ENCODE data around the gene EPHA5.

The EPHA5 gene

GRCh38 chr4:65653740-65654361, 16.4 kb downstream of the EPHA5 start:
- Mint-ChIP-seq H3K4me1 (no peaks in the 10 kb centered on the region), H3K4me3 (no peak overlapping the region), H3K27me3 (no peaks in the 10 kb centered on the region), H3K9me3 (peaks cover 14% of the 10 kb centered on the region), H3K36me3 (ENCODE audit: low read depth) (no peaks in the 10 kb centered on the region), H3K27ac (no peak overlapping the region)
- ATAC-seq = no peak
- no peak for DNase-seq

GRCh38 chr4:65651751-65652150, 18.5 kb downstream of the EPHA5 start:
- no peaks in the 10 kb centered on the region for H3K36me3 Mint-ChIP-seq (ENCODE audit: low read depth)
- no peaks in the 10 kb centered on the region for H3K27me3 Mint-ChIP-seq
- no peaks in the 10 kb centered on the region for H3K4me1 Mint-ChIP-seq
- DNase-seq (no peak), ATAC-seq (no peak)
- no peak overlapping the region for H3K27ac Mint-ChIP-seq
- no peak overlapping the region for H3K4me3 Mint-ChIP-seq
- H3K9me3 Mint-ChIP-seq = peaks cover 14% of the 10 kb centered on the region

GRCh38 chr4:65651031-65651430, 19.3 kb downstream of the EPHA5 start:
- Mint-ChIP-seq H3K4me3 (no peak overlapping the region), H3K27me3 (no peaks in the 10 kb centered on the region), H3K4me1 (no peaks in the 10 kb centered on the region), H3K9me3 (peaks cover 14% of the 10 kb centered on the region), H3K27ac (no peak overlapping the region), H3K36me3 (ENCODE audit: low read depth) (no peaks in the 10 kb centered on the region)
- DNase-seq = no peak
- ATAC-seq = no peak

- no peaks in the 10 kb centered on the region for H3K27me3 Mint-ChIP-seq
- H3K36me3 Mint-ChIP-seq (ENCODE audit: low read depth) = no peaks in the 10 kb centered on the region
- peaks cover 13% of the 10 kb centered on the region for H3K9me3 Mint-ChIP-seq
- ATAC-seq (no peak), DNase-seq (no peak)
- no peak overlapping the region for H3K4me3 Mint-ChIP-seq
- H3K27ac Mint-ChIP-seq = no peak overlapping the region
- H3K4me1 Mint-ChIP-seq = no peaks in the 10 kb centered on the region
These were observed 24.2 kb downstream of the EPHA5 start for GRCh38 chr4:65646136-65646535.

- ATAC-seq = no peak
- H3K27me3 Mint-ChIP-seq = no peaks in the 10 kb centered on the region
- DNase-seq = no peak
- H3K36me3 Mint-ChIP-seq (ENCODE audit: low read depth) = no peaks in the 10 kb centered on the region
- no peak overlapping the region for H3K4me3 Mint-ChIP-seq
- no peaks in the 10 kb centered on the region for H3K4me1 Mint-ChIP-seq
- peaks cover 6% of the 10 kb centered on the region for H3K9me3 Mint-ChIP-seq
- no peak overlapping the region for H3K27ac Mint-ChIP-seq
These were observed 25.1 kb downstream of the EPHA5 start for GRCh38 chr4:65645185-65645584.

- Mint-ChIP-seq H3K4me1 (no peaks in the 10 kb centered on the region), H3K27me3 (no peaks in the 10 kb centered on the region), H3K36me3 (ENCODE audit: low read depth) (no peaks in the 10 kb centered on the region), H3K4me3 (no peak overlapping the region), H3K9me3 (peaks cover 3% of the 10 kb centered on the region), H3K27ac (no peak overlapping the region)
- ATAC-seq = no peak
- DNase-seq = no peak
These were observed 35.1 kb downstream of the EPHA5 start for GRCh38 chr4:65635051-65635821.

- no peak for DNase-seq
- H3K4me3 Mint-ChIP-seq = no peak overlapping the region
- ATAC-seq = no peak
- no peaks in the 10 kb centered on the region for H3K4me1 Mint-ChIP-seq
- peaks cover 1% of the 10 kb centered on the region for H3K9me3 Mint-ChIP-seq
- no peak overlapping the region for H3K27ac Mint-ChIP-seq
- H3K27me3 Mint-ChIP-seq = no peaks in the 10 kb centered on the region
- no peaks in the 10 kb centered on the region for H3K36me3 Mint-ChIP-seq (ENCODE audit: low read depth)
These were observed 45.6 kb downstream of the EPHA5 start for GRCh38 chr4:65624651-65625050.

- H3K27me3 Mint-ChIP-seq = no peaks in the 10 kb centered on the region
- H3K36me3 Mint-ChIP-seq (ENCODE audit: low read depth) = no peaks in the 10 kb centered on the region
- DNase-seq (no peak), ATAC-seq (no peak)
- no peak overlapping the region for H3K27ac Mint-ChIP-seq
- H3K4me1 Mint-ChIP-seq = no peaks in the 10 kb centered on the region
- no peaks in the 10 kb centered on the region for H3K9me3 Mint-ChIP-seq
- H3K4me3 Mint-ChIP-seq = no peak overlapping the region
These were observed 46.8 kb downstream of the EPHA5 start for GRCh38 chr4:65623506-65623905.

GRCh38 chr4:65617416-65617815, 52.9 kb downstream of the EPHA5 start:
- no peak overlapping the region for H3K27ac Mint-ChIP-seq
- ATAC-seq = no peak
- H3K9me3 Mint-ChIP-seq = no peaks in the 10 kb centered on the region
- H3K27me3 Mint-ChIP-seq = no peaks in the 10 kb centered on the region
- no peak for DNase-seq
- H3K4me1 Mint-ChIP-seq = no peaks in the 10 kb centered on the region
- no peaks in the 10 kb centered on the region for H3K36me3 Mint-ChIP-seq (ENCODE audit: low read depth)
- H3K4me3 Mint-ChIP-seq = no peak overlapping the region

- DNase-seq (no peak), ATAC-seq (no peak)
- Mint-ChIP-seq H3K27me3 (no peaks in the 10 kb centered on the region), H3K4me1 (no peaks in the 10 kb centered on the region), H3K4me3 (no peak overlapping the region), H3K9me3 (no peaks in the 10 kb centered on the region), H3K27ac (no peak overlapping the region), H3K36me3 (ENCODE audit: low read depth) (no peaks in the 10 kb centered on the region)
These were observed 65.8 kb downstream of the EPHA5 start for GRCh38 chr4:65604515-65604914.

- Mint-ChIP-seq H3K4me3 (no peak overlapping the region), H3K27ac (no peak overlapping the region), H3K4me1 (no peaks in the 10 kb centered on the region), H3K27me3 (no peaks in the 10 kb centered on the region), H3K36me3 (ENCODE audit: low read depth) (no peaks in the 10 kb centered on the region), H3K9me3 (no peaks in the 10 kb centered on the region)
- no peak for DNase-seq
- no peak for ATAC-seq
These were observed 69.6 kb downstream of the EPHA5 start for GRCh38 chr4:65600656-65601055.

- H3K27ac Mint-ChIP-seq = no peak overlapping the region
- no peaks in the 10 kb centered on the region for H3K36me3 Mint-ChIP-seq (ENCODE audit: low read depth)
- H3K27me3 Mint-ChIP-seq = no peaks in the 10 kb centered on the region
- H3K4me3 Mint-ChIP-seq = no peak overlapping the region
- ATAC-seq (no peak), DNase-seq (no peak)
- H3K9me3 Mint-ChIP-seq = no peaks in the 10 kb centered on the region
- H3K4me1 Mint-ChIP-seq = no peaks in the 10 kb centered on the region
These were observed 70.9 kb downstream of the EPHA5 start for GRCh38 chr4:65599340-65599739.

- Mint-ChIP-seq H3K27ac (no peak overlapping the region), H3K36me3 (ENCODE audit: low read depth) (no peaks in the 10 kb centered on the region), H3K4me1 (no peaks in the 10 kb centered on the region), H3K27me3 (no peaks in the 10 kb centered on the region), H3K4me3 (no peak overlapping the region), H3K9me3 (no peaks in the 10 kb centered on the region)
- DNase-seq (no peak), ATAC-seq (no peak)
These were observed 72.6 kb downstream of the EPHA5 start for GRCh38 chr4:65597697-65598096.

- Mint-ChIP-seq H3K27ac (no peak overlapping the region), H3K27me3 (no peaks in the 10 kb centered on the region), H3K36me3 (ENCODE audit: low read depth) (no peaks in the 10 kb centered on the region), H3K9me3 (peaks cover 3% of the 10 kb centered on the region), H3K4me1 (no peaks in the 10 kb centered on the region), H3K4me3 (no peak overlapping the region)
- DNase-seq = no peak
- ATAC-seq = no peak
These were observed 78.2 kb downstream of the EPHA5 start for GRCh38 chr4:65592089-65592488.

- Mint-ChIP-seq H3K4me1 (no peaks in the 10 kb centered on the region), H3K9me3 (peaks cover 3% of the 10 kb centered on the region), H3K27ac (no peak overlapping the region), H3K27me3 (no peaks in the 10 kb centered on the region), H3K36me3 (ENCODE audit: low read depth) (no peaks in the 10 kb centered on the region), H3K4me3 (no peak overlapping the region)
- ATAC-seq (no peak), DNase-seq (no peak)
These were observed 80.4 kb downstream of the EPHA5 start for GRCh38 chr4:65589921-65590320.
